A549 (cell line): Measurements from ENCODE around the gene ASMTL. TPM values are rescaled to one million over a fixed set of nuclear protein-coding genes. Genes with fewer than 3 reads are reported as not detected.
A peak's percentile ranks its signal among the peaks of the same experiment; 100 is the strongest.

Experiments used
- ATAC-seq, 2 experiments: fragments of 200-7000 bp in 1 of 2; fragments of >200 bp in 1 of 2; cut with Nextera tagmentation in 1 of 2; cut with Tn5 transposase in 1 of 2; 3 replicates each; pipeline versions ENCODE4 v1.8.0 to v1.9.1; 2018 to 2020; ENCODE audit warnings: mild to moderate bottlenecking in 1 of 2, moderate library complexity in 1 of 2
- CTCF ChIA-PET: fragments of 300-600 bp; sonication (Branson Sonifier 250); formaldehyde crosslinking; extraction: SDS; loops from one replicate; lab custom pipeline; 2021; ENCODE audit warnings: antibody characterized with exemption, inconsistent platforms; lab: Yijun Ruan, JAX
- POLR2A ChIA-PET: fragments of 350-600 bp; formaldehyde crosslinking; extraction: SDS; loops from one replicate; lab custom pipeline; 2021; ENCODE audit warnings: antibody characterized with exemption, inconsistent platforms; lab: Yijun Ruan, JAX
- DNase-seq, 2 experiments: peaks; one replicate each; pipeline versions ENCODE4 v3.0.0 to v3.0.0-alpha.2; 2011 to 2016; ENCODE audit warnings: low read depth in 1 of 2, low spot score in 1 of 2
- FAIRE-seq: peaks from 2 replicates; lab custom pipeline; 2011; peaks lifted over from hg19 to GRCh38; lab: Jason Lieb, UNC
- H3K27ac ChIP-seq, 2 experiments: fragments of >200 bp; sonication (Bioruptor Twin); formaldehyde crosslinking; 3 replicates each; pipeline ENCODE4 v1.5.1; 2016 to 2017
- H3K4me1 ChIP-seq: fragments of >200 bp; sonication (Bioruptor Twin); formaldehyde crosslinking; 3 replicates; pipeline ENCODE4 v1.6.1; 2016
- H3K4me2 ChIP-seq: fragments of >200 bp; sonication (Bioruptor Twin); formaldehyde crosslinking; 3 replicates; pipeline ENCODE4 v1.6.1; 2016
- H3K4me3 ChIP-seq: fragments of >200 bp; sonication (Bioruptor Twin); formaldehyde crosslinking; 3 replicates; pipeline ENCODE4 v1.5.1; 2016
- H3K9me3 ChIP-seq: fragments of >200 bp; sonication (Bioruptor Twin); formaldehyde crosslinking; 3 replicates; pipeline ENCODE4 v1.6.1; 2016
- E2F6 ChIP-seq: IDR thresholded peaks from 2 replicates; pipeline ENCODE4 v1.6.1; 2012; ENCODE audit warnings: low read depth, borderline replicate concordance
- EHF ChIP-seq: fragments of 250-450 bp; sonication (Bioruptor Pico); IDR thresholded peaks from 2 replicates; pipeline ENCODE4 v1.5.0; 2020; ENCODE audit warnings: mild to moderate bottlenecking
- ELK1 ChIP-seq: fragments of 150-350 bp; IDR thresholded peaks from 2 replicates; pipeline ENCODE4 v1.6.1; 2014; ENCODE audit warnings: low read depth, mild to moderate bottlenecking, low read length
- FOSL2 ChIP-seq, 2 experiments: fragments of 450-650 bp in 1 of 2; fragments of >200 bp in 1 of 2; sonication (Bioruptor Twin) in 1 of 2; formaldehyde crosslinking; IDR thresholded peaks; 2 replicates each; pipeline versions ENCODE4 v1.5.0 to v1.6.1; 2016 to 2020; ENCODE audit warnings: mild to moderate bottlenecking in 1 of 2, moderate library complexity in 1 of 2
- FOXS1 ChIP-seq: fragments of 250-450 bp; sonication (Bioruptor Pico); IDR thresholded peaks from 2 replicates; pipeline ENCODE4 v1.5.0; 2020; ENCODE audit warnings: mild to moderate bottlenecking, moderate library complexity
- GATA3 ChIP-seq: IDR thresholded peaks from 2 replicates; pipeline ENCODE4 v1.6.1; 2012; ENCODE audit warnings: borderline replicate concordance
- HDAC2 ChIP-seq: fragments of 200-600 bp; sonication (generic); IDR thresholded peaks from 2 replicates; pipeline ENCODE4 v1.6.1; 2016
- HEYL ChIP-seq: fragments of 250-450 bp; sonication (Bioruptor Pico); IDR thresholded peaks from 2 replicates; pipeline ENCODE4 v1.8.0; 2021; ENCODE audit warnings: mild to moderate bottlenecking, moderate library complexity
- HMGXB4 ChIP-seq: fragments of 250-450 bp; sonication (Bioruptor Pico); IDR thresholded peaks from 2 replicates; pipeline ENCODE4 v1.5.0; 2021; ENCODE audit warnings: mild to moderate bottlenecking, moderate library complexity, borderline replicate concordance
- HOXB13 ChIP-seq: fragments of 250-450 bp; sonication (Bioruptor Pico); IDR thresholded peaks from 2 replicates; pipeline ENCODE4 v1.5.0; 2020; ENCODE audit warnings: low read depth, mild to moderate bottlenecking, moderate library complexity
- JUN ChIP-seq, 2 experiments: fragments of >200 bp; sonication (Bioruptor Twin); formaldehyde crosslinking; IDR thresholded peaks; 2 replicates in 1 of 2; 3 replicates in 1 of 2; pipeline ENCODE4 v1.6.1; 2016 to 2017
- KDM5A ChIP-seq: fragments of 200-600 bp; sonication (generic); IDR thresholded peaks from 2 replicates; pipeline ENCODE4 v1.6.1; 2016; ENCODE audit warnings: antibody characterized with exemption, mild to moderate bottlenecking
- MAX ChIP-seq: IDR thresholded peaks from 2 replicates; pipeline ENCODE4 v1.6.1; 2012
- MYC ChIP-seq: IDR thresholded peaks from 2 replicates; pipeline ENCODE4 v1.6.1; 2012; ENCODE audit warnings: mild to moderate bottlenecking, inconsistent platforms, low read length, improper control_type of control experiment, borderline replicate concordance
- NFE2L2 ChIP-seq: fragments of 150-350 bp; conservative IDR thresholded peaks from 2 replicates; pipeline ENCODE4 v1.6.1; 2014; ENCODE audit warnings: low read length
- NPAS2 ChIP-seq: fragments of 250-450 bp; sonication (Bioruptor Pico); IDR thresholded peaks from 2 replicates; pipeline ENCODE4 v1.8.0; 2022; ENCODE audit warnings: mild to moderate bottlenecking, moderate library complexity, borderline replicate concordance
- PBX3 ChIP-seq: IDR thresholded peaks from 2 replicates; pipeline ENCODE4 v1.6.1; 2012
- POLR2AphosphoS2 ChIP-seq: conservative IDR thresholded peaks from 2 replicates; pipeline ENCODE4 v1.6.1; 2012; ENCODE audit warnings: low read length, improper control_type of control experiment, inconsistent platforms
- RCOR1 ChIP-seq: fragments of 150-350 bp; IDR thresholded peaks from 2 replicates; pipeline ENCODE4 v1.6.1; 2014; ENCODE audit warnings: antibody characterized with exemption, low read length, low read depth
- TFCP2L1 ChIP-seq: fragments of 250-450 bp; sonication (Bioruptor Pico); IDR thresholded peaks from 2 replicates; pipeline ENCODE4 v1.5.0; 2021; ENCODE audit warnings: mild to moderate bottlenecking
- TP53 ChIP-seq: fragments of 250-450 bp; sonication (Bioruptor Pico); IDR thresholded peaks from 2 replicates; pipeline ENCODE4 v1.5.0; 2021; ENCODE audit warnings: mild to moderate bottlenecking, moderate library complexity
- ZC3H11A ChIP-seq: fragments of 450-650 bp; IDR thresholded peaks from 2 replicates; pipeline ENCODE4 v1.6.1; 2014; ENCODE audit warnings: antibody characterized with exemption, mild to moderate bottlenecking
- ZFP36 ChIP-seq: fragments of 450-650 bp; IDR thresholded peaks from 2 replicates; pipeline ENCODE4 v1.6.1; 2014; ENCODE audit warnings: borderline replicate concordance; ENCODE audit not compliant: partially characterized antibody
- ZSCAN20 ChIP-seq: fragments of 250-450 bp; sonication (Bioruptor Pico); IDR thresholded peaks from 2 replicates; pipeline ENCODE4 v1.8.0; 2022; ENCODE audit warnings: mild to moderate bottlenecking, moderate library complexity
- WGBS: methylation state at CpG from one replicate; pipeline ENCODE4 v1.1.6; 2017; ENCODE audit errors: missing lambda C conversion rate; 5-methylcytosine and 5-hydroxymethylcytosine counted together
- polyA plus RNA-seq, 4 experiments: library from polyadenylated mRNA; depleted of rRNA in 3 of 4; stranded (reverse); fragments of >200 nt; fragmentation: RNase III in 1 of 4; extraction: RNeasy Plus Mini Kit Qiagen cat#74134 plus additional on column Dnase treatment in 1 of 4; gene quantifications; 2 replicates in 3 of 4; 3 replicates in 1 of 4; pipeline ENCODE4 v1.2.3, GENCODE V29; 2011 to 2017

Gene ASMTL
- polyA plus RNA-seq, 2 of the 4 experiments (the other 2 are of a cell fraction), result 12.3 to 15.4 TPM

GRCh38 chrX:1392376-1393068, 60.2 kb downstream of the ASMTL start (continued):
- TF ChIP-seq MAX (peak; percentile 92), POLR2AphosphoS2 (no peak), HEYL (CRISPR knock-in tag) (peak; percentile 67; the same call in 1 of the 2 replicates), EHF (CRISPR knock-in tag) (peak; percentile 73; the same call in 1 of the 2 replicates), NPAS2 (CRISPR knock-in tag) (peak; percentile 61; the same call in 1 of the 2 replicates), TFCP2L1 (CRISPR knock-in tag) (peak; percentile 84), JUN (IDR thresholded peaks at IDR 0.05) (peak in 1 of 2 experiments; percentile 56; a peak in 1 of 5 replicates), HOXB13 (peak; percentile 48; the same call in 1 of the 2 replicates), FOSL2 (IDR thresholded peaks at IDR 0.05) (no peak), FOSL2 (CRISPR knock-in tag; IDR thresholded peaks at IDR 0.05) (peak; percentile 31; the same call in 1 of the 2 replicates), KDM5A (no peak), HMGXB4 (CRISPR knock-in tag) (peak; percentile 79; the same call in 1 of the 2 replicates), ZC3H11A (no peak)
- TF ChIP-seq, all 56 proteins: peak for 17

GRCh38 chrX:1391707-1392375, 60.9 kb downstream of the ASMTL start, which contains the start of gene SLC25A6:
TSS of gene SLC25A6 (minus strand) at chrX:1392113. CDS start at chrX:1392009, 104 bp downstream.
- DNase-seq (peak; percentile 91 to 98), ATAC-seq (peak; percentile 86 to 94), FAIRE-seq (peak; percentile 13)
- Histone ChIP-seq H3K27ac (peak within 1 kb of the TSS; percentile 100), H3K4me2 (peak within 1 kb of the TSS; percentile 95), H3K4me3 (peak within 1 kb of the TSS; percentile 96), H3K9me3 (no peaks in the 10 kb centered on the region), H3K4me1 (peaks cover 42% of the 10 kb centered on the region)
- under 1% methylated on average over 19 of the region's 90 CpGs for WGBS
- CTCF ChIA-PET, result no interaction called here
- POLR2A ChIA-PET, result no interaction called here
- TF ChIP-seq E2F6 (peak; percentile 41; the same call in 1 of the 2 replicates), ZSCAN20 (CRISPR knock-in tag) (0 out of 2 replicates have a peak, but pooled peaks have one; percentile 49), RCOR1 (no peak), HDAC2 (no peak), ELK1 (0 out of 2 replicates have a peak, but pooled peaks have one; percentile 10), PBX3 (peak; percentile 84; the same call in 1 of the 2 replicates), MAX (peak; percentile 93), FOXS1 (CRISPR knock-in tag) (no peak), TP53 (peak; percentile 85), NFE2L2 (no peak), GATA3 (peak; percentile 33; the same call in 1 of the 2 replicates), ZFP36 (no peak), HMGXB4 (CRISPR knock-in tag) (peak; percentile 75), MYC (peak; percentile 72; the same call in 1 of the 2 replicates)
